ENCODE measurements around the gene TRABD2B. TPM values are rescaled to one million over a fixed set of nuclear protein-coding genes. Genes with fewer than 3 reads are reported as not detected.

Gene TRABD2B
- total RNA-seq, 3 donors from 2014 or later (not counting 1 experiment from before 2014, with no cell fraction given): not detected

- no peaks in the 10 kb centered on the region for H3K36me3 ChIP-seq (ENCODE audit: control insufficient read depth, insufficient read depth, low read length)
- intact Hi-C loops (cut with micrococcal nuclease): no loop called here
- no peak overlapping the region for H3K4me3 Mint-ChIP-seq
- H3K27ac Mint-ChIP-seq: no peak overlapping the region
- H3K9me3 ChIP-seq (ENCODE audit: control insufficient read depth, insufficient read depth, low read length): no peaks in the 10 kb centered on the region
- 90% methylated on average over 2 of the region's 3 CpGs for WGBS (ENCODE audit: insufficient coverage)
- H3K36me3 Mint-ChIP-seq: no peaks in the 10 kb centered on the region
- no peaks in the 10 kb centered on the region for H3K9me3 Mint-ChIP-seq
- no peaks in the 10 kb centered on the region for H3K4me1 ChIP-seq (ENCODE audit: control insufficient read depth, insufficient read depth, low read length)
- no peak for ATAC-seq
- DNase-seq: no peak
- H3K4me1 Mint-ChIP-seq: no peaks in the 10 kb centered on the region
- no peak overlapping the region for H3K27ac ChIP-seq (ENCODE audit: low read length)
- TF ChIP-seq CTCF (IDR thresholded peaks at IDR 0.05): no peak
- H3K27me3 Mint-ChIP-seq (ENCODE audit: low read depth in 2 of 2): peaks cover 0 to 18% of the 10 kb centered on the region in 2 donors
- no peak overlapping the region for H3K4me3 ChIP-seq (ENCODE audit: low read length)
- no peaks in the 10 kb centered on the region for H3K27me3 ChIP-seq (ENCODE audit: control insufficient read depth, insufficient read depth, low read length)
Observed at GRCh38 chr1:47901001-47901575, 96.1 kb downstream of the TRABD2B start.

GRCh38 chr1:47898133-47898845 lies 98.9 kb downstream of the TRABD2B start:
- Histone ChIP-seq H3K4me1 (ENCODE audit: control insufficient read depth, insufficient read depth, low read length) (no peaks in the 10 kb centered on the region), H3K36me3 (ENCODE audit: control insufficient read depth, insufficient read depth, low read length) (no peaks in the 10 kb centered on the region), H3K27ac (ENCODE audit: low read length) (no peak overlapping the region), H3K4me3 (ENCODE audit: low read length) (no peak overlapping the region), H3K27me3 (ENCODE audit: control insufficient read depth, insufficient read depth, low read length) (no peaks in the 10 kb centered on the region), H3K9me3 (ENCODE audit: control insufficient read depth, insufficient read depth, low read length) (no peaks in the 10 kb centered on the region)
- Mint-ChIP-seq H3K9me3 (no peaks in the 10 kb centered on the region), H3K4me1 (no peaks in the 10 kb centered on the region), H3K36me3 (no peaks in the 10 kb centered on the region), H3K4me3 (no peak overlapping the region), H3K27me3 (ENCODE audit: low read depth in 2 of 2) (peaks cover 0 to 13% of the 10 kb centered on the region in 2 donors), H3K27ac (no peak overlapping the region)
- intact Hi-C loops (cut with micrococcal nuclease): no loop called here
- WGBS (ENCODE audit: insufficient coverage): 85% methylated on average over 3 of the region's 6 CpGs
- ATAC-seq (no peak), DNase-seq (no peak)
- TF ChIP-seq CTCF (IDR thresholded peaks at IDR 0.05): no peak

GRCh38 chr1:47895279-47896125 lies 101.7 kb downstream of the TRABD2B start:
- 89% methylated on average over 8 of the region's 10 CpGs for WGBS (ENCODE audit: insufficient coverage)

More at GRCh38 chr1:47895279-47896125, 101.7 kb downstream of the TRABD2B start:
- Histone ChIP-seq H3K9me3 (ENCODE audit: control insufficient read depth, insufficient read depth, low read length) (no peaks in the 10 kb centered on the region), H3K27me3 (ENCODE audit: control insufficient read depth, insufficient read depth, low read length) (no peaks in the 10 kb centered on the region), H3K27ac (ENCODE audit: low read length) (no peak overlapping the region), H3K4me1 (ENCODE audit: control insufficient read depth, insufficient read depth, low read length) (no peaks in the 10 kb centered on the region), H3K36me3 (ENCODE audit: control insufficient read depth, insufficient read depth, low read length) (no peaks in the 10 kb centered on the region), H3K4me3 (ENCODE audit: low read length) (no peak overlapping the region)
- intact Hi-C loops (cut with micrococcal nuclease): no loop called here
- Mint-ChIP-seq H3K9me3 (no peaks in the 10 kb centered on the region), H3K4me3 (no peak overlapping the region), H3K27ac (no peak overlapping the region), H3K36me3 (no peaks in the 10 kb centered on the region), H3K27me3 (ENCODE audit: low read depth in 2 of 2) (peaks cover 0 to 8% of the 10 kb centered on the region in 2 donors), H3K4me1 (no peaks in the 10 kb centered on the region)
- no peak for DNase-seq
- no peak for ATAC-seq
- TF ChIP-seq CTCF (IDR thresholded peaks at IDR 0.05): no peak

Data from natural killer cell (primary cell).